Dendritic cell treated with granulocyte-macrophage colony-stimulating factor and Interleukin-4, amounts not matched to agents 40 ng/mL and 50 ng/mL, for 4 days (primary cell): Measurements from ENCODE around the gene ELOVL2.

Source experiments
- H3K27ac Mint-ChIP-seq: one replicate; pipeline ENCODE4 v1.8.0; 2022; ENCODE audit warnings: mild to moderate bottlenecking, mixed read lengths
- H3K27me3 Mint-ChIP-seq: one replicate; pipeline ENCODE4 v1.8.0; 2022; ENCODE audit warnings: mild to moderate bottlenecking, mixed read lengths
- H3K36me3 Mint-ChIP-seq: one replicate; pipeline ENCODE4 v1.8.0; 2022; ENCODE audit warnings: low read depth, mixed read lengths
- H3K4me1 Mint-ChIP-seq: one replicate; pipeline ENCODE4 v1.8.0; 2022; ENCODE audit warnings: low read depth, mixed read lengths
- H3K4me3 Mint-ChIP-seq: one replicate; pipeline ENCODE4 v1.8.0; 2022; ENCODE audit warnings: mild to moderate bottlenecking, moderate library complexity, mixed read lengths
- H3K9me3 Mint-ChIP-seq: one replicate; pipeline ENCODE4 v1.8.0; 2022; ENCODE audit warnings: mixed read lengths
- intact Hi-C: fragments of 100-400 bp; cut with micrococcal nuclease; formaldehyde crosslinking; loops from one replicate; pipeline ENCODE4 v1.15.0; 2022

Gene ELOVL2

DNA sequence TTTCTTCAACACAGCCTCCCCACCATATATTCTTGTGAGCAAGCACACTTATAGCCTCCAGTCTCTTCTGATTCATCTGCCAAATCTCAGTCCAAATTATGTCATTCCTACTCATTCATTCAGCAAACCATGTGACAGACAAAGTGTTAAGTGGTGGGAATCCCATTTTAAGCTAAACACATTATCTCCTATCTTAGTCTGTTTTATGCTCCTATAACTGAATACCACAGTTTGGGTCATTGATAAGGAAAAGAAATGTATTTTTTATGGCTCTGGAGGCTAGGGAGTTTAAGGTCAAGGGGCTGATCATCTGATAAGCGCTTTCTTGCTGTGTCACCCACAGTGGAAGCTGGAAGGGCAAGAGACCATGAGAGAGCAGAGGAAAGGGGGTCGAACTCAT lies 25.7 kb upstream of the ELOVL2 start:
- Mint-ChIP-seq H3K4me3 (no peak overlapping the region), H3K27me3 (peaks cover 2% of the 10 kb centered on the region), H3K36me3 (no peaks in the 10 kb centered on the region), H3K9me3 (no peaks in the 10 kb centered on the region), H3K4me1 (peaks cover 5% of the 10 kb centered on the region), H3K27ac (no peak overlapping the region)
- intact Hi-C loops, result loop anchor here (2.0 to 10.0 kb wide), 3 partner anchors 115 to 591 kb away; no protein-coding TSS in a partner anchor

DNA sequence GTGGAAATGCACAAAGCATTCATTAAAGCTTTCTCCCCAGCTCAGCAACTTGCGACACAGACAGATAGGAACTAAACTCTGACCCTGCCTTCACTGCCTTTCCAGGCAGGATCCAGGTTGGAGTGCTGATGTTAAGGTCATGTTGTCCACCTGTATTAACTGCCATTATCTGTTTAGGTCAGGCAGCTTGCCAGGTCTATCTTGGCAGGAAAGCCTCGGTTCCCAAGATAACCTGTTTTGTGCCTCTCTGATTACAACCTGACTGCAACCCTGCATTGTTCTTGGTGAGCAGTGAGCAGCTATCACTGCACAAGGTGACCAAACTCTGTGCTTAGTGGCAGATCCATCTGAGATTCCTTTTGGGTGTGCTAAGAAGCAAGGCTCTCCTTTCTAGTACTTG lies 23.2 kb upstream of the ELOVL2 start:
- Mint-ChIP-seq H3K4me1 (peaks cover 5% of the 10 kb centered on the region), H3K27ac (no peak overlapping the region), H3K27me3 (peaks cover 2% of the 10 kb centered on the region), H3K9me3 (no peaks in the 10 kb centered on the region), H3K36me3 (no peaks in the 10 kb centered on the region), H3K4me3 (no peak overlapping the region)
- intact Hi-C loops, result loop anchor here (10.0 kb wide), 1 partner anchor 113 kb away; no protein-coding TSS in a partner anchor

DNA sequence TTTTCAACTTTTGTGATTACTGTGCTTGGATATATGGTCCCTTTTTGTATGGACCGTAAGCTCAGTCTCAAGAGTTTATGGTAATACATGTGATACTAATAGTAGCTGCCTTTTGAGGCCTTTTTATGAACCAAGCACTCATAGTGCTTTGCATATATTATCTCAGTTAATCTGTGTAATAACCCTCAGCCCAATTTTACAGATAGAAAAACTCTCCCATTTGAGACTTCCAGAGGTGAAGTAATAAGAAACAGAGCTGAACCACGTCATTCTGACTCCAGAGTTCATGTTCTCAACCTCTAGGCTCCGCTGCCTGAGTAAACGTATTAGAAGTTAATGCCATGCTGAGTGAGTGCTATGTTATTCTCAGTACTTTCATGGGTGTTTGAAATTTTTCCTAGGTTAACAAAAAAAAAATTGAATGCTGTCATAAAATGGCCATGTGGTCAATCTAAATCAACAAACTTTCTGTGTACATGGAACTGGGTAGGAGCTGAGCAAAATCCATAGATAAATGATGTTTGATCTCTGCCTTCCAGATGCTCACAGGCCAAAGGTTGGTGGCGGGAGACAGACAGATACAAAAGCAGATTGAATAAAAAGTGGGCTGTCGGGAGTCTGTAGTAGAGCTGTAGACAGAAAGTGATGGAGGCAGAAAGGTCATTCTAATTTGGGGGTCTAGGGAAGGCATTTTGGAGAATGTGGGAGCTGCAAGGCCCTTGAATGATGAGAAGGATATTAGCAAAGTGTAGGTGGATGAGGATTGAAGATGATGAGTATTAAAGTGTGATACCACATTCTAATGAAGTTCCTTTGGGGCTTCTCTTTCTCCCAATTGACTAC lies 22.6 kb upstream of the ELOVL2 start:
- H3K36me3 Mint-ChIP-seq, result no peaks in the 10 kb centered on the region
- H3K27me3 Mint-ChIP-seq, result peaks cover 4% of the 10 kb centered on the region
- H3K27ac Mint-ChIP-seq, result no peak overlapping the region
- peaks cover 5% of the 10 kb centered on the region for H3K4me1 Mint-ChIP-seq
- no peaks in the 10 kb centered on the region for H3K9me3 Mint-ChIP-seq
- intact Hi-C loops, result loop anchor here (10.0 kb wide), 1 partner anchor 112 kb away; no protein-coding TSS in a partner anchor
- H3K4me3 Mint-ChIP-seq, result no peak overlapping the region

DNA sequence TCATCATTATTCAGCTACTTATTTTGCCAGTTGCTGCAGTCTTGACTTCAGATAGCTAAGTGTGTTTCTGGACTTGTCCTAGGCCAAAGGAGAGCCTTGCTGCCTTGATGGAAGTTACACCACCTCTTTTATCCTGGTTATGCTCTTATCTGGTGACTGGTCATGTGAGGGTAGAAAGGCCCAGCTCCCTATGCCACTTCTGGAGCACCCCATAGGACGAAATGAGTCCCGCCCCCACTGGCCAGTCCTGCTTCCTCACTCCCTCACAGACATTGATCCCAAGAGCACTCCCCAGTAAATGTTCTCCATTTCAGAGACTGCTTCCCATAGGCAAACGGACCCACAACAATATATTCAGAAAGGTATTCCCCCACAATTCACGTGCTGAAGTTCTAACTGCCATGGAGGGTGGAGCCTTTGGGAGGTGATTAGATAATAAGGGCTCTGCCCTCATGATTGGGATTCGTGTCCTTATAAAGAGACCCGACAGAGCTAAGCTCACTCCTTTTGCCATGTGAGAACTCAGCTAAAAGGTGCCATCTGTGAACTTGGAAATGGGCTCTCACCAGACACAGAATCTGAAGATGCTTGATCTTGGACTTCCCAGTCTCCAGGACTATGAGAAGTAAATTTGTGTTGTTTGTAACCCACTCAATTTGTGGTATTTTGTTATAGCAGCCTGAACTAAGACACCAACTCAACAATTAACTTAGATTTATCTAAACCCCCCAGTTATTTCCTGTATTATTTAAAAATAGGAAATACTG lies 21.5 kb upstream of the ELOVL2 start:
- H3K27ac Mint-ChIP-seq, result no peak overlapping the region
- H3K4me1 Mint-ChIP-seq, result peaks cover 2% of the 10 kb centered on the region
- no peak overlapping the region for H3K4me3 Mint-ChIP-seq
- peaks cover 6% of the 10 kb centered on the region for H3K27me3 Mint-ChIP-seq
- no peaks in the 10 kb centered on the region for H3K36me3 Mint-ChIP-seq
- intact Hi-C loops, result loop anchor here (10.0 kb wide), 1 partner anchor 111 kb away; no protein-coding TSS in a partner anchor
- H3K9me3 Mint-ChIP-seq, result no peaks in the 10 kb centered on the region

DNA sequence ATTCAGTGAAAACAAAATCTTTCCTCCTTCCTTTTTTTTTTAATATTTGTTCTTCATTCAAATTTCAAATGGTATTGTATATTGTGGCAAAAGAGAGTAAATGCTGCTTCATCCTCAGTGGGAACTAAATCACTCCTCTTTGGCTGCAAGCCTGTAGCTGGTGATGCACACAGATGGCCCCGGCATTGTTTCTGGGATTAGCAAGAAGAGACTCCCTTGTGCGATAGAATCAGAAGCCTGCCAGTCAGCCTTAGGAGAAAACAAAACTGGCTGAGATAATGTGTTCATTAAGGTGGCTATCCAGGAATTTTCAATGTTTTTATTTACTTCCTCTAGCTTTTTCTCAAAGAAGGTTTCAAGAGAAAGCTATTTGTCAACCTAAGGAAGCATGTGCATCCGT lies 20.7 kb upstream of the ELOVL2 start:
- Mint-ChIP-seq H3K27ac (no peak overlapping the region), H3K36me3 (no peaks in the 10 kb centered on the region), H3K27me3 (peaks cover 6% of the 10 kb centered on the region), H3K4me3 (no peak overlapping the region), H3K4me1 (no peaks in the 10 kb centered on the region), H3K9me3 (no peaks in the 10 kb centered on the region)
- intact Hi-C loops, result loop anchor here (10.0 kb wide), 1 partner anchor 110 kb away; no protein-coding TSS in a partner anchor

DNA sequence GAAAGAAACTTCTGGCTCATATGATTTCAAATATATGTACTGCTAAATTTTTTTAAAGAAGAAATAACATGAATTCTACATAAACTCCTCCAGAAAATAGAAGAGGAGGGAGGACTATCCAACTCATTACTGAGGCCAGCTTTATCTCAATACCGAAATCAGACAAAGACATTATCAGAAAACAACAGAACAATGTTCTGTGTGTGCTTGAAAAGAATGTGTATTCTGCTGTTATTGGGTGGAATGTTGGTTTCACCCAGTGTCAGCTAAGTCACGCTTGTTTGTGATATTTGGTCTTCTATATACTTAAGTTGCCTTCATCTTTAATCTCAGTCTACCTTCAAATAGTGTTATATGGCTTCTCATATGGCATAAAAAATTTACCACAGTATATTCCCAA lies 18.6 kb upstream of the ELOVL2 start:
- Mint-ChIP-seq H3K4me3 (no peak overlapping the region), H3K9me3 (no peaks in the 10 kb centered on the region), H3K4me1 (no peaks in the 10 kb centered on the region), H3K27ac (no peak overlapping the region), H3K36me3 (no peaks in the 10 kb centered on the region), H3K27me3 (peaks cover 4% of the 10 kb centered on the region)
- intact Hi-C loops, result loop anchor here (10.0 kb wide), 1 partner anchor 108 kb away; no protein-coding TSS in a partner anchor

DNA sequence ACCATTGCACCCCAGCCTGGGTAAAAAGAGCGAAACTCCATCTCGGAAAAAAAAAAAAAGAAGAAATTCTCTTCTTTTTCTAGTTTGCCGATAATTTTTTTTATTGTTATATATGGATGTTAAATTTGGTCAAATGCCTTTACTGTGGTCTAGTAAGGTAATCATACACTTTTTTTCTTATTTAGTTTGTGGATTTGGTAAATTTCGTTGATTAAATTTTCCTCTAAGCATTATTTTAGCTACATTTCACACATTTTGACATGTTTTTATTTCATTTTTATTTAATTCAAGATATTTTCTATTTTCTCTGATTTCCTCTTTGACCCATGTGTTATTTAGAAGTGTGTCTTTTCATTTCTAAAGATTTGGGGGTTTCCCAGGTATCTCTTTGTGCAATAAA lies 18.0 kb upstream of the ELOVL2 start:
- Mint-ChIP-seq H3K36me3 (no peaks in the 10 kb centered on the region), H3K27ac (no peak overlapping the region), H3K9me3 (no peaks in the 10 kb centered on the region), H3K27me3 (peaks cover 4% of the 10 kb centered on the region), H3K4me1 (no peaks in the 10 kb centered on the region), H3K4me3 (no peak overlapping the region)
- intact Hi-C loops, result loop anchor here (10.0 kb wide), 1 partner anchor 107 kb away; no protein-coding TSS in a partner anchor

DNA sequence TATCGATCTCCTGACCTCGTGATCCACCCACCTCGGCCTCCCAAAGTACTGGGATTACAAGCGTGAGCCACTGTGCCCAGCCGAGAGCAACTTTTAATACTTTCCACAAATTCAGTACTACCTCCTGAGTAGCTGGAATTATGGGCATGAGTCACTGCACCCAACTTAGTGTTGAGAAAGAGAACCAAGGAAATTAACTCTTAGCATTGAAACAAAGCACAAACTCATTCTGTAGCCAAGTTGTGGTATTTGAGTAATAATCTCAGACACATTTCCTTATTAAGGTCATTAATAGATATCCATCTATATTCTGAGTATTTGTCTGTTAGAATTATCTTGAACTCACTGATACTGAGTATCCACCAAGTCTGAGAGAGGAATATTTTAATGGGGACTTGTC lies 14.3 kb upstream of the ELOVL2 start:
- Mint-ChIP-seq H3K9me3 (no peaks in the 10 kb centered on the region), H3K27ac (no peak overlapping the region), H3K27me3 (peaks cover 4% of the 10 kb centered on the region), H3K4me1 (no peaks in the 10 kb centered on the region), H3K4me3 (no peak overlapping the region), H3K36me3 (no peaks in the 10 kb centered on the region)
- intact Hi-C loops, result no loop called here

DNA sequence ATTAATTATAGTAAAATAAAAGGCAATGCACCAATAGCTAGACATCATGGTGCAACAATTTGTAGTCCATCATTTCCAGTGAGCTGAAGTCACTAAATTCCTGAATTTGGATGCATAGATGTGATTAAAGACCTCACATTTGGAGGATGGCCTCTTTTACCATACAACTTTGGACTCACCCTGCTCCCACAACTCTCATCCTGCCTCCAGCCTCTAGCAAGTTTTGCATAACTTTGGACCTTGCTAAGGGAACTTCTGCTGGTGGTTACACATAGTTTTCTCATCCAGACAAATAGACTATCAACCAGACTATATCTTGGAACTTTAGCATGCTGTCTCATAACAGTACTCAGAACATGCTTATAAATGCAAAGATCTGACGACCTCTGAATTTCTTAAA lies 12.8 kb upstream of the ELOVL2 start:
- no peaks in the 10 kb centered on the region for H3K4me1 Mint-ChIP-seq
- no peak overlapping the region for H3K27ac Mint-ChIP-seq
- H3K36me3 Mint-ChIP-seq, result no peaks in the 10 kb centered on the region
- H3K4me3 Mint-ChIP-seq, result no peak overlapping the region
- H3K9me3 Mint-ChIP-seq, result no peaks in the 10 kb centered on the region
- intact Hi-C loops, result no loop called here
- H3K27me3 Mint-ChIP-seq, result peaks cover 3% of the 10 kb centered on the region

DNA sequence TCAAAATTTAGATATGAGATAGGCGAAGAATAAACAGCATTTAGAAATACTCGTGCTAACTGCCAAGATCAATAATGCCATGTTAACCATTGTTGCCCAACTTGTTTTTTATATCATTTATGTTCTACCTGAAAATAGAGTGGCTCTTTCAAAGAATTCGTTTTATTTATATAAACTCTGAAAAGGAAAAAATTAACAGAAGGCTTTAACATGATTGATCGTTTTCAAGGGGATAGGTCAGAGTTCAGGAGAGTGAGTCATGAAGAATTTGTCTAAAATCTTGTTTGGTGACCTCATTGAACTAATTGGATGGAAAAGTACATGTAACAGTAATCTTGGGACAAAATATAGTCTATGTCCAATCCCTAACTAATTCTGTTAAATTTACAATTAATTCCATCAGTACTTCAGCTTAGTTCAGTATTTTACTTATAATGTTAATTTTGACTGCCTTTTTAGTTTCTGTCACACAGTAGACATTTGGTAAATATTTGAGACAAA lies 11.1 kb upstream of the ELOVL2 start:
- Mint-ChIP-seq H3K27me3 (peaks cover 4% of the 10 kb centered on the region), H3K27ac (no peak overlapping the region), H3K4me1 (peaks cover 5% of the 10 kb centered on the region), H3K4me3 (no peak overlapping the region), H3K9me3 (no peaks in the 10 kb centered on the region), H3K36me3 (no peaks in the 10 kb centered on the region)
- intact Hi-C loops, result no loop called here

DNA sequence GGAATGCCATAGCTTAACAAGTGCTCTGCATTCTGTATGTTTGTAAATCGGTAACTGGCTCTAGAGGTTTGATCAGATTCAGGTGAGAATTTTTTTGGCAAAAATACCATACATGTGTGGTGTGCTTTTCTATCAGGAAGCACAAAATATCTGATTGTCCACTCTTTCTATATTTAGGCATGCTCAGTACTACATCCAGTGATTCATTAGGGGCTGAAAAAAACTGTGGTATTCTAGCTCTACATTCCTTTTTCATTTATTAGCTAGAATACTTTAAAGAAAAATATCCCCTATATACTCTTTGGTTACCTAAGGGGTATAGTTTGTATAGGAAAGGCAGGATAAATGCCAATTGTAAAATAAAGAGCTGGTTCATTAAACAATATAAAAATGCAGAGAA lies 10.6 kb upstream of the ELOVL2 start:
- H3K9me3 Mint-ChIP-seq, result no peaks in the 10 kb centered on the region
- no peak overlapping the region for H3K27ac Mint-ChIP-seq
- peaks cover 9% of the 10 kb centered on the region for H3K27me3 Mint-ChIP-seq
- intact Hi-C loops, result no loop called here
- H3K4me1 Mint-ChIP-seq, result peaks cover 5% of the 10 kb centered on the region
- H3K36me3 Mint-ChIP-seq, result no peaks in the 10 kb centered on the region
- H3K4me3 Mint-ChIP-seq, result no peak overlapping the region

DNA sequence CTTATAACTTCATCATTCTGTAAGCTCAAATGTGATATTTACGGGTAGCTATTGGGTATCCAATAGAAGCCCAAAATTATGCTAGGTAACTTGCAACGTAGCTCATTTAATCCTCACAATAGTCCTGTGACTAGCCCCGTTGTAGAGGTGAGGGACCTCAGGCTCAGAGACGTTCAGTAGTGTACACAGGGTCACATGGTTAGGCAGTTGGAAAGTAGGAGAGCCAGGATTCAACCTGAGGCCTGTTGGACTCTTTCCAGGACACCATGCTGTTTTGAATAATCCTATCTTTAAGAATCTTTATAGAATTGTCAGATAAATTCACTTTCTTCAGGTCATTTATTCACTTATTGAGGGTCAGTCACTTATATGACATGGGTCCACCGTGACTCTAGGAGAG lies 9.2 kb upstream of the ELOVL2 start:
- Mint-ChIP-seq H3K36me3 (no peaks in the 10 kb centered on the region), H3K4me3 (no peak overlapping the region), H3K4me1 (peaks cover 5% of the 10 kb centered on the region), H3K27ac (no peak overlapping the region), H3K9me3 (no peaks in the 10 kb centered on the region), H3K27me3 (peaks cover 14% of the 10 kb centered on the region)
- intact Hi-C loops, result no loop called here

DNA sequence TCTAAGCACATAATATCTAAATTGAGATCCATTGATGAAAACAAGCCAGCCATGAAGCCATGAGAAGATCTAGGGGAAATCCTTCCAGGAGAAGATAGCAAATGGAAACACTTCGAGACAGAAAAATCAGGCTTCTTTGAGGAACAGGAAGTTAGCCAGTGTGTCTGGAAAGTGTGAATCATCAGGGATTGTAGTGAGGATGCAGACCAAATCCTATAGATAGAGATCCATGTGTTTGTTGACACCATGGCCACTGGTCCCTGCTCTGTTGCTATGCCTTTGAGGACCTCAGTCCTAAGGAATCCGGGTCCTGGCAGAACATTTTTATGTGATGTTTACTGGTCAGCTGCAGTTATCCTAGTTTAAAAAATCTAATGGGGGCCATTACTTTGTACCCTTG lies 6.6 kb upstream of the ELOVL2 start:
- intact Hi-C loops, result no loop called here
- Mint-ChIP-seq H3K36me3 (no peaks in the 10 kb centered on the region), H3K27me3 (peaks cover 31% of the 10 kb centered on the region), H3K27ac (no peak overlapping the region), H3K9me3 (no peaks in the 10 kb centered on the region), H3K4me3 (no peak overlapping the region), H3K4me1 (peaks cover 5% of the 10 kb centered on the region)

DNA sequence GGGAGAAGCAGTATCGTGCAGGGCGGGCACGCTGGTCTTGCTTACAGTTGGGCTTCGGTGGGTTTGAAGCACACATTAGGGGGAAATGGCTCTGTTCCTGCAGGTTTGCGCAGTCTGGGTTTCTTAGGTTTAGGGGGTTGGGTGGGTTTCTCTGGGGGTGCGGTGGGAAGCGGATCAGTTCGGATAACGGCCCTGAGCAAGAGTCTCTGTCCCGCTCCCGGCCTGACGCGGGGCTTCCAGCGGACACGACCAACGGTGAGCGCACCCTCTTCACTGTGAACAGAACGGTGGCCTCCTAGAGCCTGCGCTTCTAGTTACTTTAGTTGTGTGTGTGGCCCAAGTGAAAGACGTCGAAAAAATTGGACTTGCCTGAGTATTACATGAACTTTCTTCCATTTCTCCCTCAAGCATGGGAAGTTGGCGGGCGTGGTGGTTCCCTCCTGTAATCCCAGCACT lies 635 bp upstream of the ELOVL2 start:
- H3K4me3 Mint-ChIP-seq, result peak overlapping the region; percentile 69
- H3K27me3 Mint-ChIP-seq, result peaks cover 65% of the 10 kb centered on the region
- no peaks in the 10 kb centered on the region for H3K9me3 Mint-ChIP-seq
- peaks cover 14% of the 10 kb centered on the region for H3K4me1 Mint-ChIP-seq
- intact Hi-C loops, result no loop called here
- no peak overlapping the region for H3K27ac Mint-ChIP-seq
- H3K36me3 Mint-ChIP-seq, result no peaks in the 10 kb centered on the region
